CD14-positive monocyte (primary cell): ENCODE measurements around the gene LDLRAD4. TPM values are rescaled to one million over a fixed set of nuclear protein-coding genes. Genes with fewer than 3 reads are reported as not detected.

Experiments used
- DNase-seq, 3 donors: peaks; one replicate each; pipeline ENCODE4 v3.0.0-alpha.2; 2011 to 2022
- H2AFZ ChIP-seq: 2 replicates; pipeline ENCODE4 v1.6.0; 2012; ENCODE audit warnings: mild to moderate bottlenecking, low read depth, low read length, inconsistent platforms; ENCODE audit not compliant: insufficient read depth, poor library complexity, severe bottlenecking
- H3K27ac ChIP-seq, 2 donors: 1 replicate in 1 of 2; 2 replicates in 1 of 2; pipeline ENCODE4 v1.5.1; 2012 to 2013; ENCODE audit warnings: low read length in 2 of 2, control low read depth in 1 of 2, inconsistent platforms in 1 of 2, low read depth in 1 of 2, mild to moderate bottlenecking in 1 of 2
- H3K27me3 ChIP-seq, 2 donors: one replicate each; pipeline versions ENCODE4 v1.6.0 to v1.6.1; 2011 to 2013; ENCODE audit warnings: low read length in 2 of 2; ENCODE audit not compliant: control insufficient read depth in 2 of 2, insufficient read depth in 2 of 2
- H3K36me3 ChIP-seq, 2 donors: replicated peaks in 1 of 2; 1 replicate in 1 of 2; 2 replicates in 1 of 2; pipeline versions ENCODE4 v1.5.1 to v1.6.1; 2012 to 2013; ENCODE audit warnings: low read length in 2 of 2, control low read depth in 1 of 2, inconsistent platforms in 1 of 2, mild to moderate bottlenecking in 1 of 2; ENCODE audit not compliant: insufficient read depth in 2 of 2, control insufficient read depth in 1 of 2
- H3K4me1 ChIP-seq, 2 donors: 1 replicate in 1 of 2; 2 replicates in 1 of 2; pipeline versions ENCODE4 v1.5.1 to v1.6.1; 2012 to 2013; ENCODE audit warnings: low read length in 2 of 2, control low read depth in 1 of 2, inconsistent platforms in 1 of 2, mild to moderate bottlenecking in 1 of 2, moderate library complexity in 1 of 2; ENCODE audit not compliant: insufficient read depth in 2 of 2, control insufficient read depth in 1 of 2
- H3K4me2 ChIP-seq: replicated peaks from 2 replicates; pipeline ENCODE3; 2012; ENCODE audit warnings: low read length, moderate library complexity, mild to moderate bottlenecking; ENCODE audit not compliant: poor library complexity, severe bottlenecking; ENCODE audit errors: extremely low read depth
- H3K4me3 ChIP-seq, 3 experiments: fragments of 200-600 bp in 1 of 3; sonication (generic) in 1 of 3; replicated peaks in 1 of 3; 1 replicate in 2 of 3; 2 replicates in 1 of 3; pipeline ENCODE4 v1.5.1; 2011 to 2013; ENCODE audit warnings: low read length in 3 of 3, mild to moderate bottlenecking in 3 of 3, control low read depth in 2 of 3, low read depth in 2 of 3, inconsistent platforms in 1 of 3, moderate library complexity in 1 of 3
- H3K79me2 ChIP-seq: 2 replicates; pipeline ENCODE4 v1.6.0; 2012; ENCODE audit warnings: mild to moderate bottlenecking, control low read depth, inconsistent platforms, low read length, moderate library complexity; ENCODE audit not compliant: insufficient read depth
- H3K9ac ChIP-seq: 2 replicates; pipeline ENCODE4 v1.6.0; 2017; ENCODE audit warnings: low read length, mild to moderate bottlenecking; ENCODE audit not compliant: insufficient read depth, poor library complexity, severe bottlenecking
- H3K9me3 ChIP-seq, 2 donors: replicated peaks in 1 of 2; 1 replicate in 1 of 2; 2 replicates in 1 of 2; pipeline versions ENCODE4 v1.5.1 to v1.6.1; 2012 to 2013; ENCODE audit warnings: low read length in 2 of 2, control low read depth in 1 of 2; ENCODE audit not compliant: control insufficient read depth in 1 of 2, insufficient read depth in 1 of 2
- H4K20me1 ChIP-seq: 2 replicates; pipeline ENCODE4 v1.6.0; 2012; ENCODE audit warnings: mild to moderate bottlenecking, low read length, control low read depth, moderate library complexity; ENCODE audit not compliant: insufficient read depth
- H3K27ac Mint-ChIP-seq, 7 donors: one replicate each; pipeline ENCODE4 v1.8.0; 2020; ENCODE audit warnings: mild to moderate bottlenecking in 7 of 7, mixed read lengths in 7 of 7, moderate library complexity in 6 of 7, inconsistent platforms in 2 of 7
- H3K27me3 Mint-ChIP-seq, 3 donors: one replicate each; pipeline ENCODE4 v1.8.0; 2021 to 2022; ENCODE audit warnings: low read depth in 3 of 3, mild to moderate bottlenecking in 3 of 3, mixed read lengths in 3 of 3, moderate library complexity in 3 of 3, inconsistent platforms in 1 of 3
- H3K36me3 Mint-ChIP-seq, 2 donors: one replicate each; pipeline ENCODE4 v1.8.0; 2020; ENCODE audit warnings: mixed read lengths in 2 of 2, inconsistent platforms in 1 of 2, mild to moderate bottlenecking in 1 of 2
- H3K4me1 Mint-ChIP-seq: one replicate; pipeline ENCODE4 v1.8.0; 2020; ENCODE audit warnings: mild to moderate bottlenecking, mixed read lengths
- H3K4me3 Mint-ChIP-seq, 2 donors: one replicate each; pipeline ENCODE4 v1.8.0; 2020; ENCODE audit warnings: mild to moderate bottlenecking in 2 of 2, mixed read lengths in 2 of 2, moderate library complexity in 1 of 2
- H3K9me3 Mint-ChIP-seq, 7 donors: one replicate each; pipeline ENCODE4 v1.8.0; 2020 to 2022; ENCODE audit warnings: mixed read lengths in 7 of 7, mild to moderate bottlenecking in 6 of 7, moderate library complexity in 6 of 7, inconsistent platforms in 2 of 7
- CTCF ChIP-seq: fragments of 200-600 bp; IDR thresholded peaks from one replicate; pipeline ENCODE4 v1.8.0; 2022; ENCODE audit warnings: antibody characterized with exemption, mild to moderate bottlenecking
- WGBS: methylation state at CpG from one replicate; pipeline ENCODE4 v1.1.5; 2013; ENCODE audit warnings: missing lambda C conversion rate; ENCODE audit not compliant: insufficient coverage; 5-methylcytosine and 5-hydroxymethylcytosine counted together
- intact Hi-C, 2 donors: fragments of 100-400 bp; cut with micrococcal nuclease; formaldehyde crosslinking; loops; one replicate each; pipeline versions ENCODE4 v1.15.0 to v1.15.1; 2023
- polyA plus RNA-seq, 3 donors: library from polyadenylated mRNA; depleted of rRNA in 1 of 3; unstranded in 2 of 3; stranded (reverse) in 1 of 3; fragments of 300-500 nt in 2 of 3; fragments of >200 nt in 1 of 3; fragmentation: Illumina TruSeq in 2 of 3; gene quantifications; 1 replicate in 2 of 3; 2 replicates in 1 of 3; pipeline ENCODE4 v1.2.3, GENCODE V29; 2012 to 2021

LDLRAD4 gene
- polyA plus RNA-seq, 3 donors = 13.5 to 15.4 (median 13.8) TPM

- Histone ChIP-seq H4K20me1 (peaks cover 4% of the 10 kb centered on the region), H3K79me2 (no peaks in the 10 kb centered on the region), H3K9ac (no peak overlapping the region), H3K27ac (no peak overlapping the region), H3K36me3 (no peaks in the 10 kb centered on the region), H3K4me3 (no peak overlapping the region), H3K9me3 (no peaks in the 10 kb centered on the region), H3K4me1 (no peaks in the 10 kb centered on the region), H3K4me2 (no peak overlapping the region), H3K27me3 (no peaks in the 10 kb centered on the region), H2AFZ (no peak overlapping the region)
- no peak for DNase-seq
- H3K4me1 Mint-ChIP-seq = no peaks in the 10 kb centered on the region
- no peaks in the 10 kb centered on the region for H3K36me3 Mint-ChIP-seq
- H3K9me3 Mint-ChIP-seq = peaks cover 0 to 3% (median 0%) of the 10 kb centered on the region in 7 donors
- H3K4me3 Mint-ChIP-seq = no peak overlapping the region
- 98% methylated on average over 25 of the region's 31 CpGs for WGBS
- peaks cover 0 to 3% (median 0%) of the 10 kb centered on the region in 3 donors for H3K27me3 Mint-ChIP-seq
- peak overlapping the region in 1 of 7 donors; percentile 18 for H3K27ac Mint-ChIP-seq
- intact Hi-C loops = no loop called here
- no peak for TF ChIP-seq CTCF
Observed at GRCh38 chr18:13403786-13404549, 185.4 kb downstream of the LDLRAD4 start.

- Mint-ChIP-seq H3K27ac (peak overlapping the region in 1 of 7 donors; percentile 63), H3K9me3 (peaks cover 0 to 6% (median 0%) of the 10 kb centered on the region in 7 donors), H3K27me3 (peaks cover 0 to 3% (median 0%) of the 10 kb centered on the region in 3 donors), H3K36me3 (no peaks in the 10 kb centered on the region), H3K4me3 (no peak overlapping the region), H3K4me1 (no peaks in the 10 kb centered on the region)
- Histone ChIP-seq H3K4me3 (no peak overlapping the region), H3K4me2 (no peak overlapping the region), H3K27ac (no peak overlapping the region), H3K9me3 (no peaks in the 10 kb centered on the region), H3K27me3 (no peaks in the 10 kb centered on the region), H4K20me1 (peaks cover 4% of the 10 kb centered on the region), H3K9ac (no peak overlapping the region), H3K36me3 (no peaks in the 10 kb centered on the region), H3K4me1 (no peaks in the 10 kb centered on the region), H2AFZ (no peak overlapping the region), H3K79me2 (no peaks in the 10 kb centered on the region)
- DNase-seq = no peak
- no peak for TF ChIP-seq CTCF
- intact Hi-C loops = no loop called here
- WGBS = 93% methylated on average over 14 of the region's 17 CpGs
Observed at GRCh38 chr18:13405305-13406038, 186.9 kb downstream of the LDLRAD4 start.
